GM12864 (cell line): ENCODE results near the gene SEMA4D.

Source experiments
- DNase-seq: peaks from one replicate; pipeline ENCODE4 v3.0.0-alpha.2; 2011; ENCODE audit warnings: low read depth
- H3K4me3 ChIP-seq: 2 replicates; pipeline ENCODE4 v1.5.1; 2011; ENCODE audit warnings: mild to moderate bottlenecking, low read depth, low read length, control low read depth
- TF ChIP-seq, protein P1 (sequence below): IDR thresholded peaks from 2 replicates; pipeline ENCODE4 v1.5.1; 2011; ENCODE audit warnings: low read depth, mild to moderate bottlenecking, moderate library complexity, low read length, control low read depth, inconsistent platforms; ENCODE audit errors: missing control alignments

Gene SEMA4D

DNA sequence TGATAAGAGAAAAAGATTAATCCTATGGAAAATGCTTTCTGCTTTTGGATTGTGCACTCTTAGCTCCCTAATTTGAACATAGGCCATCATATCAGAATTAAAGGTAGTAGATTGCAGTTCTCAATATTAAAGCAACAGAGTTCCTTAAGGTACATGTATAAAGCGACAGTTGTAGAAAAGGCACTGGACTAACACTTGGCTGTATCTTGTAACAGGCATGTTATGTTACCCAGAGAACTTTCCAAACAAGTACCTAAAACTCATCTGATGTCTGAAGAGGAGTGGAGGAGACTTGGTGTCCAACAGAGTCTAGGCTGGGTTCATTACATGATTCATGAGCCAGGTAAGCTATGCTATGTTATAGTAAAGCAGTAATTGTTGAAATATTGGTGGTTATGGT lies 183.0 kb downstream of the SEMA4D start:
- H3K4me3 ChIP-seq: peak overlapping the region; percentile 30; the same call in 1 of the 2 replicates
- TF ChIP-seq, protein P1, sequence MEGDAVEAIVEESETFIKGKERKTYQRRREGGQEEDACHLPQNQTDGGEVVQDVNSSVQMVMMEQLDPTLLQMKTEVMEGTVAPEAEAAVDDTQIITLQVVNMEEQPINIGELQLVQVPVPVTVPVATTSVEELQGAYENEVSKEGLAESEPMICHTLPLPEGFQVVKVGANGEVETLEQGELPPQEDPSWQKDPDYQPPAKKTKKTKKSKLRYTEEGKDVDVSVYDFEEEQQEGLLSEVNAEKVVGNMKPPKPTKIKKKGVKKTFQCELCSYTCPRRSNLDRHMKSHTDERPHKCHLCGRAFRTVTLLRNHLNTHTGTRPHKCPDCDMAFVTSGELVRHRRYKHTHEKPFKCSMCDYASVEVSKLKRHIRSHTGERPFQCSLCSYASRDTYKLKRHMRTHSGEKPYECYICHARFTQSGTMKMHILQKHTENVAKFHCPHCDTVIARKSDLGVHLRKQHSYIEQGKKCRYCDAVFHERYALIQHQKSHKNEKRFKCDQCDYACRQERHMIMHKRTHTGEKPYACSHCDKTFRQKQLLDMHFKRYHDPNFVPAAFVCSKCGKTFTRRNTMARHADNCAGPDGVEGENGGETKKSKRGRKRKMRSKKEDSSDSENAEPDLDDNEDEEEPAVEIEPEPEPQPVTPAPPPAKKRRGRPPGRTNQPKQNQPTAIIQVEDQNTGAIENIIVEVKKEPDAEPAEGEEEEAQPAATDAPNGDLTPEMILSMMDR: no peak
- no peak for DNase-seq

DNA sequence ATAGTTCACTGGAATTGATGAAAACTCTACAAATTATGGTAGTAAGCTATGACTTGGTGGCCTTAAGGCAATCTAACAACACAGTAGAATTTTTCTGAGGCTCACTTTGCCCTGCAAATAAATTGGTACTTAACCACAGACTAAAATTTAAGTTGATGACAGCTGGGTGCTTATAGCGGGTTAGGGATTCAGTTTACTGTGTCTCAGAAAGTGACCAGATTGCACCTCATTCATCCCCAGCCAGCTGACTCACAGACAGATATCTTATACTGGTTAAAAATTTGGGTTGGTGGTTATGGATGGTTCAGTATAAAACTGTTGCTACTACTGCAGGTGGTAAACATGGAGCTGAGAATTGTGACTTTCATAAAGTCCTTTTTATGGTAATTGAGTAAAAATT lies 184.1 kb downstream of the SEMA4D start:
- no peak for DNase-seq
- peak overlapping the region; percentile 71 for H3K4me3 ChIP-seq
- TF ChIP-seq, protein P1: no peak

DNA sequence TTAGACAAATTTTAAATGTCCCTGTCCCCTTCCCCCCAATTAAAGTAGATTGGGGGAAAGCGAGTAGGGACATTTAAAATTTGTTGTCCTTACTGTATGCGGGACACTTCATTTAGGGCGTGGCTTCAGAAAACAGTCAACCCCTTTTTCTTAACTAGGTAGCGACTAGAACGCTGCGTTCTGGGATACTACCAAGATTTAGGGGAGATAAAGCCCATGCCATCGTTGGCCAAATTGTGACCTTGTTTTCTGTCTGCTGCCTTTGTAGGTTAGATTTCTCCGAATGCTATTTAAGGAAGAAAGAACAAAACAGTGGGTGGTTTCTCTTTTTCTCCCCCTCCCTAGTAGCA lies 185.7 kb downstream of the SEMA4D start:
- DNase-seq: no peak
- TF ChIP-seq, protein P1: no peak
- H3K4me3 ChIP-seq: peak overlapping the region; percentile 71

DNA sequence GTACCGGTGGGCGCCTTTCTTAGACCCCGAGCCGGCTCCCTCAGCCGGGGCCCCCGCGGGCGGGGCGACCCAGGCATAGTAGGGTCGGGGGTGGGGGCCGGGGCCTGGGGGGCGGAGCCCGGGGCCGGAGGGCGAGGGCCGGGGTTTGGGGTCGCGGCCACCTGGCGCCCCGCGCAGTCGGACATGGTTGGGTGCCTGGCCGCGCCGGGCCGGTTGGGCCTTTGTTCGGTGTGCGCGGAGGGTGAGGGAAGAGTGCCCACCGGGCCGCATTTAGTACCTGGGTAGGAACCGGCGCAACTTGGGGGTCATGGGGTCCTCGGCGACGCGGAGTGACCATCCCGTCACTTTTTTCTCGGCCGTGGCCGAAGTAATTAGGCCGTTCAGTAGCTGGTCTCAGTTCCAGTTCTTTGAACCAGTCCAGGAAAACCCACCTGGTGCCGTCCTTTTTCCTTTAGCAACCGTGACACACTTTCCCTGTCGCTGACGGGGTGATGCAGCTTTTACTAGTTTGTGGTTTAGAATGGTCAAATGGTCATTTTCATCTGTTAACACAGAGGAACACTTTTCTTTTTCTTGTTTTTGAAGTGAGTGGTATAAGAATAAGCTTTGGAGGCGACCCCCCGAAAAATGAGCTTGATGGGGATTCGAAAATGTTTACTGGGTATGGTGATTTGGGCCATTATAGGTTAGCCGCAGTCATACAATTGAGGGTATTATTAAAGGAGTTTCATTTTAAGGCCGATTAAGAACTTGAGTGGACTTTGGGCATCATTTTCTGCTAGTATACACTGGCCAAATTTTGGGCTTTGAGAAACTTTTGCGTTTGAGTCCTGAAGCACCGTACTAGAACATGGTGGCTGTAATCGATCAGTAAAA lies 186.3 kb downstream of the SEMA4D start:
- DNase-seq: no peak
- TF ChIP-seq, protein P1: no peak
- H3K4me3 ChIP-seq: peak overlapping the region; percentile 71
